ENCODE data around the gene AGFG2. TPM values are rescaled to one million over a fixed set of nuclear protein-coding genes. Genes with fewer than 3 reads are reported as not detected.
"Not testable (repeated sequence)": the region's sequence is repeated elsewhere in the genome, so short reads cannot be mapped to it uniquely, and the experiment has no call there.

The AGFG2 gene
- total and polyA plus RNA-seq, 2 of the 13 experiments (the other 11 are each of a cell fraction or from before 2014, with no cell fraction given): 125 to 132 TPM

DNA sequence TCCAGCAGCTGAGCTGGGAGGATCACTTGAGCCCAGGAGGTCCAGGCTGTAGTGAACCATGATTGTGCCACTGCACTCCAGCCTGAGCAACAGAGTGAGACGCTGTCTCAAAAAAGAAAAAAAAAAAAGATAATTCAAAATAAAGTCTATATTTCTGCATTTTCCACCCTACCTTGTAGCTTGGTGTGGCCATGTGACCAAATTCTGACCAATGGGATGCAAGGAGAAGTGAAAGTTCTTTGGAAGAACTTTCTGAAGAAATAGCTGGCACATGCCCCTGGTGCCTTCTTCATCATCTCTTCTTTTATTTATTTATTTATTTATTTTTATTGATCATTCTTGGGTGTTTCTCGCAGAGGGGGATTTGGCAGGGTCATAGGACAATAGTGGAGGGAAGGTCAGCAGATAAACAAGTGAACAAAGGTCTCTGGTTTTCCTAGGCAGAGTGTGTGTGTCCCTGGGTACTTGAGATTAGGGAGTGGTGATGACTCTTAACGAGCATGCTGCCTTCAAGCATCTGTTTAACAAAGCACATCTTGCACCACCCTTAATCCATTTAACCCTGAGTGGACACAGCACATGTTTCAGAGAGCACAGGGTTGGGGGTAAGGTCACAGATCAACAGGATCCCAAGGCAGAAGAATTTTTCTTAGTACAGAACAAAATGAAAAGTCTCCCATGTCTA is 17.0 kb upstream of the AGFG2 start:
- BruUV-seq (replicated peaks); H3K9ac ChIP-seq (ENCODE audit: insufficient read depth, low read depth, low read length); intact Hi-C loops (cut with micrococcal nuclease; ENCODE audit: unreplicated experiment); H3K36me3 ChIP-seq (replicated peaks in 1 of 2; ENCODE audit: control insufficient read depth in 1 of 2, insufficient read depth in 2 of 2, low read length in 2 of 2); FAIRE-seq; H4K20me1 ChIP-seq (ENCODE audit: insufficient read depth, low read length); H3K27ac ChIP-seq (ENCODE audit: extremely low read length, insufficient read depth, low read length); H3K27me3 ChIP-seq (ENCODE audit: control insufficient read depth in 1 of 2, insufficient read depth in 2 of 2, low read length in 2 of 2); H2AFZ ChIP-seq (ENCODE audit: low read length); H3K4me2 ChIP-seq (ENCODE audit: low read depth, low read length); H3K9me3 ChIP-seq (ENCODE audit: low read length); H3K79me2 ChIP-seq (ENCODE audit: insufficient read depth, low read length); H3K4me1 ChIP-seq (ENCODE audit: insufficient read depth, low read length); ATAC-seq; DNase-seq (ENCODE audit: low spot score); CTCF ChIA-PET (ENCODE audit: low intra/inter-chr PET ratio, low total read pairs); in situ Hi-C loops (cut with HindIII; ENCODE audit: extremely low pct_ligation_motif_present, low pct_unique_long_range_greater_than_20kb); H3K4me3 ChIP-seq (replicated peaks in 1 of 3; ENCODE audit: insufficient read depth in 1 of 3, low read depth in 2 of 3, low read length in 3 of 3): not testable (repeated sequence)
- 40% methylated on average over 2 of the region's 3 CpGs for WGBS (ENCODE audit: low lambda C conversion rate)
- peak; percentile 52; the same call in 1 of the 2 replicates for TF ChIP-seq NFYC (CRISPR knock-in tag; IDR thresholded peaks at IDR 0.05)
- TF ChIP-seq, protein P1, sequence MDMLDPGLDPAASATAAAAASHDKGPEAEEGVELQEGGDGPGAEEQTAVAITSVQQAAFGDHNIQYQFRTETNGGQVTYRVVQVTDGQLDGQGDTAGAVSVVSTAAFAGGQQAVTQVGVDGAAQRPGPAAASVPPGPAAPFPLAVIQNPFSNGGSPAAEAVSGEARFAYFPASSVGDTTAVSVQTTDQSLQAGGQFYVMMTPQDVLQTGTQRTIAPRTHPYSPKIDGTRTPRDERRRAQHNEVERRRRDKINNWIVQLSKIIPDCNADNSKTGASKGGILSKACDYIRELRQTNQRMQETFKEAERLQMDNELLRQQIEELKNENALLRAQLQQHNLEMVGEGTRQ (IDR thresholded peaks at IDR 0.05; ENCODE audit: low read depth, low read length): not testable (repeated sequence)
- TF ChIP-seq, protein P1 (CRISPR knock-in tag; IDR thresholded peaks at IDR 0.05; ENCODE audit: borderline replicate concordance): peak; percentile 49; the same call in 1 of the 2 replicates
- POLR2A ChIA-PET: interaction anchor here (0.7 kb wide), 1 partner anchor 93 kb away, joined by 3 read pairs; the partner anchor contains the start of gene ZCWPW1

GRCh38 chr7:100523192-100523591 is 15.8 kb upstream of the AGFG2 start:
- in situ Hi-C loops (cut with HindIII; ENCODE audit: extremely low pct_ligation_motif_present, low pct_unique_long_range_greater_than_20kb); CTCF ChIA-PET (ENCODE audit: low intra/inter-chr PET ratio, low total read pairs); intact Hi-C loops (cut with micrococcal nuclease; ENCODE audit: unreplicated experiment); H3K4me2 ChIP-seq (ENCODE audit: low read depth, low read length); BruUV-seq (replicated peaks); H3K27ac ChIP-seq (ENCODE audit: extremely low read length, insufficient read depth, low read length); H3K27me3 ChIP-seq (ENCODE audit: control insufficient read depth in 1 of 2, insufficient read depth in 2 of 2, low read length in 2 of 2); H3K4me3 ChIP-seq (replicated peaks in 1 of 3; ENCODE audit: insufficient read depth in 1 of 3, low read depth in 2 of 3, low read length in 3 of 3); DNase-seq (ENCODE audit: low spot score); POLR2A ChIA-PET; ATAC-seq; H3K36me3 ChIP-seq (replicated peaks in 1 of 2; ENCODE audit: control insufficient read depth in 1 of 2, insufficient read depth in 2 of 2, low read length in 2 of 2); H3K4me1 ChIP-seq (ENCODE audit: insufficient read depth, low read length); H3K79me2 ChIP-seq (ENCODE audit: insufficient read depth, low read length); H3K9me3 ChIP-seq (ENCODE audit: low read length); H4K20me1 ChIP-seq (ENCODE audit: insufficient read depth, low read length); H3K9ac ChIP-seq (ENCODE audit: insufficient read depth, low read depth, low read length); H2AFZ ChIP-seq (ENCODE audit: low read length); FAIRE-seq: not testable (repeated sequence)
- no CpG with 5 or more reads among the region's 34 CpGs for WGBS (ENCODE audit: low lambda C conversion rate)
